Measurements from ENCODE around the gene PRKCH. TPM values are rescaled to one million over a fixed set of nuclear protein-coding genes. Genes with fewer than 3 reads are reported as not detected.

The PRKCH gene
- total and polyA plus RNA-seq, 10 of the 15 experiments (the other 5 are each of a cell fraction or from before 2014, with no cell fraction given), result 10.7 to 140 (median 33.2) TPM

GRCh38 chr14:61488417-61489401 lies 167.3 kb downstream of the PRKCH start (continued):
- TF ChIP-seq YBX1 (IDR thresholded peaks at IDR 0.05) (no peak), RAD51 (IDR thresholded peaks at IDR 0.05) (no peak), ZNF207 (IDR thresholded peaks at IDR 0.05; ENCODE audit: borderline replicate concordance) (no peak)
- TF ChIP-seq, protein P1, sequence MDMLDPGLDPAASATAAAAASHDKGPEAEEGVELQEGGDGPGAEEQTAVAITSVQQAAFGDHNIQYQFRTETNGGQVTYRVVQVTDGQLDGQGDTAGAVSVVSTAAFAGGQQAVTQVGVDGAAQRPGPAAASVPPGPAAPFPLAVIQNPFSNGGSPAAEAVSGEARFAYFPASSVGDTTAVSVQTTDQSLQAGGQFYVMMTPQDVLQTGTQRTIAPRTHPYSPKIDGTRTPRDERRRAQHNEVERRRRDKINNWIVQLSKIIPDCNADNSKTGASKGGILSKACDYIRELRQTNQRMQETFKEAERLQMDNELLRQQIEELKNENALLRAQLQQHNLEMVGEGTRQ (IDR thresholded peaks at IDR 0.05; ENCODE audit: borderline replicate concordance, low read depth, low read length), result no peak

DNA sequence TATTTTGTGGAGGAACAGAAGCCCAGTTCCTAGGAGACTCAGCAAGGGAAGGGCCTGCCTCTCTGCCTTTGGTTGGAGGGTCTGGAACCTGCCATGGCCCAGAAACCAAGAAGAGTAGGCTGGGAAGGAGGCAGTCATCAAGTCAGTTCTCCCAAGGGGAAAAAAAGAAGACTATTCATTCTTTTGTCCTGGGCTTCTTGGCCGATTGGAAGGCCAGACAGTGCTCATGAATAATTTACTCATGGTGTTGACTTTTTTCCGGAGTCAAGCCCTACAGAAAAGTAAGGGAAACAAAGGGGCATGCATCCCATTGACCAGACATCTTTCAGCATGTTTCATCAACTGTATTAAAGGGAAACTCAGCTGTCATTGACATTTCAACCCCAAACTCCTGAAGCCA lies 168.1 kb downstream of the PRKCH start:
- peaks cover 13 to 26% of the 10 kb centered on the region in 2 experiments for H3K36me3 ChIP-seq (ENCODE audit: control insufficient read depth in 2 of 2, insufficient read depth in 2 of 2, low read length in 1 of 2)
- intact Hi-C loops (cut with micrococcal nuclease; ENCODE audit: unreplicated experiment), result no loop called here
- FAIRE-seq, result no peak
- H2AFZ ChIP-seq (ENCODE audit: control insufficient read depth, low read depth, low read length), result no peak overlapping the region
- no peak overlapping the region for H3K4me2 ChIP-seq (ENCODE audit: control insufficient read depth, insufficient read depth)
- SMC1A ChIA-PET (ENCODE audit: uncharacterized antibody, unreplicated experiment), result interaction anchor here (0.8 to 1.7 kb wide), 5 partner anchors 9 to 68 kb away, joined by 3 read pairs; no protein-coding TSS in a partner anchor
- no peaks in the 10 kb centered on the region for H3K4me1 ChIP-seq (ENCODE audit: control insufficient read depth, insufficient read depth, low read length)
- WGBS (ENCODE audit: insufficient coverage, insufficient replicate concordance, low lambda C conversion rate, missing lambda C conversion rate), result 70% methylated on average over 2 of the region's 2 CpGs
- POLR2A ChIA-PET, result no interaction called here
- no peaks in the 10 kb centered on the region for H3K27me3 ChIP-seq (replicated peaks in 1 of 2; ENCODE audit: control insufficient read depth in 2 of 2, insufficient read depth in 2 of 2, low read length in 1 of 2)
- H3K27ac ChIP-seq (ENCODE audit: control insufficient read depth, insufficient read depth), result no peak overlapping the region
- RAD21 ChIA-PET (ENCODE audit: unreplicated experiment), result no interaction called here
- H3K79me2 ChIP-seq (ENCODE audit: control insufficient read depth, insufficient read depth, low read length), result no peaks in the 10 kb centered on the region
- in situ Hi-C loops (cut with MboI), result no loop called here
- no peaks in the 10 kb centered on the region for H3K9me3 ChIP-seq (replicated peaks; ENCODE audit: control insufficient read depth, insufficient read depth, low read length)
- BruUV-seq (replicated peaks), result no TSS peak
- DNase-seq (ENCODE audit: low read depth, low spot score), result no peak
- no peak for ATAC-seq
- no peak overlapping the region for H3K9ac ChIP-seq (ENCODE audit: control insufficient read depth, insufficient read depth, low read length)
- H3K4me3 ChIP-seq, result no peak overlapping the region
- no peaks in the 10 kb centered on the region for H4K20me1 ChIP-seq (ENCODE audit: control insufficient read depth, insufficient read depth)
- CTCF ChIA-PET, result interaction anchor here (1.5 kb wide), 1 partner anchor 14 kb away, joined by 4 read pairs; no protein-coding TSS in a partner anchor
- TF ChIP-seq IKZF2 (IDR thresholded peaks at IDR 0.05) (no peak), PRDM15 (CRISPR knock-in tag; IDR thresholded peaks at IDR 0.05) (no peak), SUPT20H (IDR thresholded peaks at IDR 0.05; ENCODE audit: borderline replicate concordance, control insufficient read depth, low read depth, low read length) (no peak), FOXK2 (IDR thresholded peaks at IDR 0.05) (no peak), HDAC6 (IDR thresholded peaks at IDR 0.05; ENCODE audit: unreplicated experiment) (no peak), HDAC2 (IDR thresholded peaks at IDR 0.05) (no peak), ZBTB33 (IDR thresholded peaks at IDR 0.05) (no peak)

All from GM12878 (cell line).